Measurements from ENCODE around the gene HAPLN2.
"Not testable (repeated sequence)": the region's sequence is repeated elsewhere in the genome, so short reads cannot be mapped to it uniquely, and the experiment has no call there.

Gene HAPLN2

DNA sequence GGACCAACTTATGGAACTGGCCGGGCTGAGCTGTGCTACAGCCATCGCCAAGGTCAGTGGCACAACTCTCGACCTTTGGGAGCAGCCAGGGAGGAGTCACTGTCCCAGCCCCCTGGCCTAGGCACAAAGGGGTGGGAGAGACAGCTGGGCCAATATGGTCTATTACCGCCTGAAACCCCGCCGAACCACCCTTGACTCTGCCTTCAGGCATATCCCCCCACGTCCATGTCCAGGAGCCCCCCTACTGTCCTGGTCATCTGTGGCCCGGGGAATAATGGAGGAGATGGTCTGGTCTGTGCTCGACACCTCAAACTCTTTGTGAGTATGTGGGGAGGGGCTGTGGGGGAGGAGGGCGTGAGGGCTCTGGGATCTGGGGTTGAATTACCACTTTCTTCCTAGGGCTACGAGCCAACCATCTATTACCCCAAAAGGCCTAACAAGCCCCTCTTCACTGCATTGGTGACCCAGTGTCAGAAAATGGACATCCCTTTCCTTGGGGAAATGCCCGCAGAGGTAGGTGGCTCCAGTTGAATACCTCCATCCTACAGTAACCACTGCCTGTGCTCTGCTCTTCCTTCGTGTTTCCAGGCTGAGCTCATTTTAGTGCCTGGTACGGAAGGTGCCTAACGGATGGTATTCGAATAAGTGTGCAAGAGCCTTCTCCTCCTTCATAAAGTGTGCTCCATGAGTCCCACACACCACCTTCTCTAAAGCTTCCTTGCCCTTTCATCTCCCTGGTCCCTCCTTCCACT, 26.9 kb upstream of the HAPLN2 start:
- no peak for DNase-seq

DNA sequence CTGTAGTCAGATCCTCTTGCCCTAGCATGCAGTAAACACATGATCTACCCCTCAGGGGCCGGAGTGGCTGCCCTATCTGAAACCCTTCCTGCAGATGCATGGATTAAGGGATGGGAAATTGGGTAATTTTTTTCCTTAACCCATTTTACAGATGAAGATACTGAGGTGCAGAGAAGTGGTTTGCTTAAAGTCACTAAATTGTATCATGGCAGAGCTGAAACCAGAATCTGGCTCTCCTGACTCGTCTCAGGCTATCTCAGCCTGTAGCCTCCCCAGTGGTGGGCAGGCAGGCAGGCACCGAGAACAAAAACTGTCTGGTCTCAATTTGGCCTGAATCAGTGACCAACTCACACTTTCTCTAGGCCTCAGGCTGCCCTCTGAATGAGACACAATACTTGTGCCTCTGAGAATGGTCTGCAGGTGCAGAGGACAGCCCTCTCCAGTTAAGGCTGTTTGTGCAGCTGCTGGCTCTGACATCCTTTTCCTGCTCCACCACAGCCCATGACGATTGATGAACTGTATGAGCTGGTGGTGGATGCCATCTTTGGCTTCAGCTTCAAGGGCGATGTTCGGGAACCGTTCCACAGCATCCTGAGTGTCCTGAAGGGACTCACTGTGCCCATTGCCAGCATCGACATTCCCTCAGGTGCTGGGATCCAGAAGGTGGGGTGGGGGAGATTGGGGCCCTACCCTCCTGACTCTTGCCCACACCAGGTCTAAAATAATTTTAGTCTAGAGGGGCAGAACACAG, 26.1 kb upstream of the HAPLN2 start:
- DNase-seq = peak; percentile 72

DNA sequence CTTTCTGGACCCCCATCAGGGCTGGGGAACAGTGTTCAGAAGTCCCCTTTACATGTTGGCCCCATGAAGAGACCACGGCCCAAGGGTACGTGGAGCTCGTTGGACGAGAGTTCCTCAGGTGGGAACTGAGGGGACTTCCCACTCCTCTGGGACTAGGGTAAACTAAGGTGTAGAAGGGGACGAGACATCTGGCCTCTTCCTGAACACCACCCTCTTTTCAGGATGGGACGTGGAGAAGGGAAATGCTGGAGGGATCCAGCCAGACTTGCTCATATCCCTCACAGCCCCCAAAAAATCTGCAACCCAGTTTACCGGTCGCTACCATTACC, 25.6 kb upstream of the HAPLN2 start:
- DNase-seq = no peak

GRCh38 chr1:156594190-156594589, 25.0 kb upstream of the HAPLN2 start:
- DNase-seq = no peak

DNA sequence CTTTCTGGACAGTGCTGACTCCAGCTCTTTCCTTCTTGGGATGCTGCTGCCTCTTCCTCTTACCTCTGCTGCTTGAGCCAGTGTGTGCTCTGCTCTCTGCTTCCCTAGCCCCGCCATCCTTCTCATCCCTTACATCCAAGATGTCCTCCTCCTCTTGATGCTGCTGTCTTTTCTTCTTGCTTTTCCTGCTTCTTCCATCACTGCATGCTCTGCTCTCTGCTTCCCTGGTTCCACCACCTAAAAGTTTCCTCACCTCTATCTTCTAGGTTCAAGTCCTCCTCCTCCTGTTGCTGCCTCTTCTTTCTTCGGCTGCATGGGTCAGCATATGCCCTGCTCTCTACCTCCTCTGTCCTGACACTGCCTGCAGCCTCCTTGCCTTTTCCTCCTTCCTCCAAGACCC, 24.2 kb upstream of the HAPLN2 start:
- no peak for DNase-seq

DNA sequence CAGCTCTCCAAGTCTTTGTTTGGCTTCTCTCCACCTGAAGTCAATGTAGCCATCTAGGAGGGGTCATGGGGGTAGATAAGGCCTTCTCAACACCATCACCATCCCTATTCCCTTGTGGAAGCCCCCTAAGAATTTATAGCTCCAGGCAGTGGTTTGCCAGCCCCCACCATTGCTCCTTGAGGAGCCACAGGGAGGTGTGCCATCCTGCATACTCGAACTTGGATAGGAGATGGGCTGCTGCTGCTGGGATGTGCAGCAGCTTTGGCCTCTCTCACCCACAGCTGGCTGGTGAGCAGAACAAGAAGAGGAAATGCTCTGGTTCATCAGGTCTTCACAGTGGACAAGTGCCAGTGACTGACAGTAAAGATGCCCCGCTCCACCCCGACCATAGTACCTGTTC, 22.8 kb upstream of the HAPLN2 start:
- no peak for DNase-seq

- DNase-seq = no peak
Observed at GRCh38 chr1:156598125-156598524, 21.1 kb upstream of the HAPLN2 start.

DNA sequence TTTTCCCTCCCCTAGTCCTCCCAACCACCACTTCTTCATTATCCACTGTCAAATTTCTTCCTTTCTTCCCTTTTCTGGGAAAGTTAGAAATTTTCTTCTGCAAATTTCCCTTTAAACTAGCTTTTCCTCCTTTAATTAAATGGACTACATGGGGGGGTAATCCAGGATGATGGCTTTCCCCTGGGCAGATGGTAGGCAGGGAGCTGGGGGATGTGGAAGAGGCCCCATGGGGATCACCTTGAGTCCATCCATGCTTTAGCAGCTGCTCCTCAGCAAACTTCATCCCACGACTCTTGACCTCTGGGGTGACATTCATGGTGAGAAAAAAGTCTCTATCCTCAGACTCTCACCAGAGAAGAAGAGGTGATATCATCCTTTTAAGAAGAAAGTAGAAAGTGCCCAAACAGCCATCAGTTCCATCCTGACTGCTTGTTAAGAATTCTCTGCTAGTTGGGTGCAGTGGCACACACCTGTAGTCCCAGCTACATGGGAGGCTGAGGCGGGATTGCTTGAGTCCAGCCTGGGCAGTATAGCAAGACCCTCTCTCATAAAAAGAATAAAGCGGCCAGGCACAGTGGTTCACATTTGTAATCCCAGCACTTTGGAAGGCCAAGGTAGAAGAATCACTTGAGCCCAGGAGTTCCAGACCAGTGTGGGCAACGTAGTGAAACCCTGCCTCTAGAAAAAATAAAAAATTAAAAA, 20.3 kb upstream of the HAPLN2 start:
- no peak for DNase-seq

GRCh38 chr1:156599811-156600210, 19.4 kb upstream of the HAPLN2 start:
- no peak for DNase-seq

- DNase-seq = peak; percentile 81
Observed at GRCh38 chr1:156600733-156601121, 18.5 kb upstream of the HAPLN2 start.

DNA sequence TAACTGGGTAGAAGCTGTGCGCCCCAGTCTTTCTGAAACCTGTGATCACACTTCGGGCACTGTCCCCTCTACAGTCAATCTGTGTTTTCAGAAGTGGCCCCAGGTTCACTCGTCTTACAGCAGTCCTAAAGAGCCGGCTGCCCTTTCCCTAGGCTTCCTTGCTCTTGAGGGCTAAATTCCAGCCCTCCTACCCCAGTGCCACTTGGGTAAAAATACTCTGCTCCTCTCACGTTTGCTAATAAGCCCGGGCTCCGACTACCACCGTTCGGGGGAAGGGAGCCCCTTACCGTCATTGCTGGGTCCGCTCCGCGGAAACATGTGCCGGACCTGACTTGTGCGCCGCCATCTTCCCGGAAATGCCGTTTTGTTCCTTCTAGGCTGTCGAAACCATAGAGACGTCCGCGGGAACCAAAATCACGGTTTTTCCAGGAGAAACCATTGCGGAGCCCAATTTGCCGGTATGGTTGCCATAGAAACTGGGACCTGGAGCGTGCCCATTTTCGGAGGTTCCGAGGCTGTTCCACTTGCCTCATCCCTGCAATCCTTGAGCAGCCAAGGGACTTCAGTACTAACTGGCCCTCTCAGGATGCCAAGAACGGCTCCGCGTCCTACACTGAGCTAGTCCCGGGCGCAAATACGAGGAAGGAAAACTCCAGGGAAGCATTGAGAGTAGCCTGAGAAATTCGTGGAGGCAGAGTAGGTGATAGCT, 17.9 kb upstream of the HAPLN2 start, which contains the start of gene GPATCH4:
TSS of gene GPATCH4 (minus strand) at position 358 of the 709 bp plus-strand sequence.
- DNase-seq = peak; percentile 91

- DNase-seq = no peak
Observed at GRCh38 chr1:156601892-156602291, 17.3 kb upstream of the HAPLN2 start.

DNA sequence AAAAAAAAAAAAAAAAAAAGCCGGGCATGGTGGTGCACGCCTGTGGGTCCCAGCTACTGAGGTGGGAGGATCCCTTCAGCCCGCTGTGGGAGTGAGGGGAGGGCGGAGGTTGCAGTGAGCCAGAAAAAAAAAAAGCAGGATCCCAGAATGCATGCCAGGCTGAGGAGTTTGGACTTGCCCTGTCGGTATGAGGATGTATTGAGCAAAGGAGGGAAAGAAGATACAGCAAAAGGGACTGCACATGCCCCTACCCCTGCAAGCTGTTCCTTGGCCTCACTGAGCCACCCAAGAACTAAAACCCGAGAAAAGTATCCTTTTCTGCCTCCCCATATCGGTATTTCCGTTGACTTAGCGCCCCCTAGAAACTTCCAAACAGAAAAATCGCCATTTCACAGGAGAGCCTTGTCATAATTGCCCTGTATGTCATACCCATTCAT, 16.6 kb upstream of the HAPLN2 start:
- DNase-seq = peak; percentile 32

DNA sequence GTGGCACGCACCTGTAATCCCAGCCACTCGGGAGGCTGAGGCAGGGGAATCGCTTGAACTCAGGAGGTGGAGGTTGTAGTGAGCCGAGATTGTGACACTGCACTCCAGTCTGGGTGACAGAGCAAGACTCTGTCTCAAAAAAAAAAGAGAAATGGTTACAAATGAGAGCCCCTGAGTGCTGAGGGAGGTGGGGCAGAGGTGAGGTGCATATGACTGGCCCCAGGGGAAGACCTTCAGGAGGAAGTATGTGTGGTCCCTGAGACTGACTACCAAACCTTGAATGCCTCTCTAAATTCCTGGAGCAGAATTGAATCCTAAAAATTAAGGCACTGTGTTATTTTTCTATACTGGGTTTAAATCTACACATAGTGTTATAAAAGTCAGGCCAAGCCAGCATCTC, 11.9 kb upstream of the HAPLN2 start:
- not testable (repeated sequence) for DNase-seq

DNA sequence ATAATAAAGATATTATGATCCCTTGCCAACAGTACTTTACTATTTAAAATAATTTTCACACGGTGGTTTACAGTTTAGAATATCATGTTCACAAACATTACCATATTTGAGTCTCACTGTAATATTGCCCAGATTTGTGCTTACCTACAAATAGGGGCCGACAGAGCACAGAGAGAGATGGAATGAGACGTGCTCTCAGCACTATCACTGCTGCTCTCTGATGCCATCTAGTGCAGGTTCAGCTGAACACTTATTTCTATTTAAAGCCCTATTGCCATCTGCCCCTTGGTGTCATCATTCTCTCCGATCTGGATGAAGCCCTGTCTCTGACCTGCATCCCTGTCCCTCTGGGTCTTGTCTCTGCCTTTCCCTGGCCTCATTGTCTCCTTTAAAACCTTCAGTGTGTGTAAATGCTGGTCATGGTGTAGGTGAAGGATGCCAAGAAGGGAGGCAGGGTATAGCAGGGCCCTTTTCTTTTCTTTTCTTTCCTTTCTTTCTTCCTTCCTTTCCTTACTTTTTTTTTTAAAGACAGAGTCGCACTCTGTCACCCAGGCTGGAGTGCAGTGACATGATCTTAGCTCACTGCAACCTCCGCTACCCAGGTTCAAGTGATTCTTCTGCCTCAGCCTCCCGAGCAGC, 11.1 kb upstream of the HAPLN2 start:
- DNase-seq = peak; percentile 92

- DNase-seq = peak; percentile 88
Observed at GRCh38 chr1:156608981-156609380, 10.2 kb upstream of the HAPLN2 start.

GRCh38 chr1:156610072-156610471, 9.1 kb upstream of the HAPLN2 start:
- not testable (repeated sequence) for DNase-seq

GRCh38 chr1:156612666-156613065, 6.5 kb upstream of the HAPLN2 start:
- DNase-seq = no peak

DNA sequence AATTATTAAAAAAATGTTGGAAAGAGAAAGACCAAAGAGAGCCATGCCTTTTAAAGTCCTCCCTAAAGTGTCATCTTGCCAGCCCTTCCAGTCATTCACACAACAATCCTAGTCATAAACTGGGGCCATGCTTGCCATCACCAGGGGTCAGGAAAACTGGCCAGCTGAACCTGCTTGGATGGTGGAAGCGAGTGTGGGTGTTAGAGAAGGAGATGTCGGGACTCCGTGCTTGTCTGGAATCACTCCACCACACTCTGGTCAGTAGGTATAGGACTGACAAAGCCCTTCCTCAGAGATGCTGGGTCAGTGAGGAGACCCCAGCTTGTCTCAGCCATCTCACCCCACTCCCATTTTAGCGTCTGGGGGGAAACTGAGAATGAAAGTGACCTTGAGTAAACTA, 3.3 kb upstream of the HAPLN2 start:
- DNase-seq = no peak

DNA sequence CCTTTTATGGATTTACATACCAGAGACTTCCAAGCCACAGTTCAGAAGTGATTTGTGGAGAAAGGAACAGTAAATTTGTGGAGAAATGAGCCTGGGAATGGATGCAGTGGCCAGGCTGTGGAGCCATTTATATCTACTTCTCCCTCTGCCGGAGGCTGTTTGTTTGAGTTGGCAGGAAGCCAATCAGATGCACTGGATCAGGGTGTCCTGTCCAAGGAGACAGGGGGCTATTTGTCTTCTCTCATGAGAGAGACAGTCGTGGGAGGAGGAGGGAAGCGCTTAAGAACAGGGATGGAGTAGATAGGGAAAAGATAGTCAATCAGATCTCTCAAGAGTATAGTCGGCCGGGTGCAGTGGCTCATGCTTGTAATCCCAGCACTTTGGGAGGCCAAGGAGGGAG, 2.8 kb upstream of the HAPLN2 start:
- peak; percentile 71 for DNase-seq

GRCh38 chr1:156619582-156619955, 354 bp downstream of the HAPLN2 start:
- no peak for DNase-seq

GRCh38 chr1:156622581-156623297, 3.5 kb downstream of the HAPLN2 start:
- DNase-seq = no peak

Data from NCI-H510A treated with DMSO at 0.1 percent for 48 hours (cell line).